ENCODE results near the gene HS6ST3. TPM values are rescaled to one million over a fixed set of nuclear protein-coding genes. Genes with fewer than 3 reads are reported as not detected.

HS6ST3 gene
- total and polyA plus RNA-seq, 2 experiments from 2014 or later, result 0.11 TPM; not detected in 1

DNA sequence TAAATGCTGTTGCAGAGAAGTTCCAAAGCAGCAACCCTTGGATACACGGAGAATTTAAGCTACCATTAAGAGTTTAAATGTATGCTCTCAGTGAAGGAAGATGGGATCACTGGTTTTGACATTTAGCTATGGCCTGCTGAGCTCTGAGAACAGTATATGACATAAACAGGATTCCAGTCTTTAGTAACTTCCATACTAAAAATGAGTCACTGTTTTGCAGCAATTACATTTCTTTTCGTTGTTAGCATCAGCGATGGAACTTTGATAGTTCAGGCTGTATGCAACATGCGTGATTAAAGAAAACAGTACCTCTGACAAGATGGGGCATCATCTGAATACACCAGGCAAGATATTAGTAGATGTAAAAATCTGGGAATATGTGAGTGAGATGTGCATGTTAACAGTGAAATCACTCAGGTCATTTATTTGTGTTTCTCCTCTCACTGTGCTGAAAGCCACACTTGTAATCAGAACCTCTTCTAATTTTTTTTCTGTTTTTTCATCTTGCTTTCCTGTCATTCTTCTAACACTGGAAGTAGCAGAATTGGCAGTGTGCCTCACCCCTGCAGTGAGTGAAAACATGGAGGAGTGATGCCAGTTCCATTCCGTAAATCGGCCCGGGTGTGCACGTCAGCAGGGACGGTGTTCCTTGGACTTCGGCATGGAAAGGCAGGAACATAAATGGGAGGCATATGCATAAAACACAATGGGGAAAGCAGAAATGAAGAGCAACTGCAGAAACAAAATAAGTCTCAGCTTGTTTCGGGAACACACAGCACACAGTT, 542.8 kb downstream of the HS6ST3 start:
- Histone ChIP-seq H3K4me2 (ENCODE audit: unreplicated experiment) (no peak overlapping the region), H3F3A (ENCODE audit: insufficient read depth) (no peaks in the 10 kb centered on the region), H3K36me3 (ENCODE audit: low read depth) (no peaks in the 10 kb centered on the region), H3K4me3 (no peak overlapping the region), H3K27me3 (replicated peaks; ENCODE audit: insufficient read depth) (no peaks in the 10 kb centered on the region), H3K9me2 (ENCODE audit: insufficient read depth) (no peaks in the 10 kb centered on the region), H3K79me2 (ENCODE audit: insufficient read depth) (no peaks in the 10 kb centered on the region), H3K9ac (no peak overlapping the region), H3K27ac (no peak overlapping the region), H3K9me3 (ENCODE audit: low read depth) (no peaks in the 10 kb centered on the region), H2AFZ (no peak overlapping the region), H4K20me1 (ENCODE audit: insufficient read depth) (no peaks in the 10 kb centered on the region), H3K4me1 (ENCODE audit: insufficient read depth) (no peaks in the 10 kb centered on the region)
- 76 to 78% methylated on average over 11 of the region's 11 CpGs for WGBS, 2 experiments (ENCODE audit: low coverage in 1 of 2, low lambda C conversion rate in 2 of 2, missing lambda C conversion rate in 2 of 2)
- in situ Hi-C loops (cut with MboI), result no loop called here
- no peak for TF ChIP-seq EZH2 (IDR thresholded peaks at IDR 0.05; ENCODE audit: insufficient read depth, poor library complexity, severe bottlenecking)
- TF ChIP-seq EZH2phosphoT487 (IDR thresholded peaks at IDR 0.05; ENCODE audit: insufficient read depth, low read depth), result no peak
- DNase-seq, result no peak

DNA sequence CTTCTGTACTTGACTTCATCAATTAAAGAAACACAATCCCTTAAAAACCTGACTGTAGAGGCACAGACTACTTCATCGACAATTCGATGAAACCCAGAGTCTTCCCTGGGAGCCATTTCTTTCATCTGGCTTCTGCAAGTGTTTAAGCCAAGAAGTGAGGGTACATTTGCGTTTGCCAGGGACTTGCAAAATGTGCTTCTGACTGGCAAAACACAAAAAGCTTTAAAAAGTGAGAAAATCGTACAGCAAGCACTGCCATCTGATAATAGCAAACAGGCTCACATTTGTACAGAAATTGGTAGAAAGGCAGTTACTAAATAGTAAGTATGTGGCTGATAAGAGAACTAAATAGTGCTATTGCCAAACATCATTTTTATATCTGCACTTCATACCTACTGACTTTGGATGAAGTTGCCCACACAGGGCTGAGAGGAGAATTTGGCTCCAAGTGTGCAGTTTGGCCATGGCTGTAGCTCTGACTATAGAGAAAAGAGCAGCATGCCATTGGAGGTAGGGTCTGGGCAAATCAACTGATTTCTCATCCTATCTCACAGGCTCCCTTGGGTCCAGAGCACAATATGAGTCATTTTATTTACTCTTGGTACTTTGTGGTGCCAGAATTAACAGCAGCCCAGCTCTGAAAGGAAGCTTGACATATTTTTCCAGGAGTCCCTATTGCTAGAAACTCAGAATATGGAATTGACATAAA, 546.2 kb downstream of the HS6ST3 start:
- no peak overlapping the region for H3K27ac ChIP-seq
- 2 to 4% methylated on average over 4 of the region's 4 CpGs for WGBS, 2 experiments (ENCODE audit: low coverage in 1 of 2, low lambda C conversion rate in 2 of 2, missing lambda C conversion rate in 2 of 2)
- no peaks in the 10 kb centered on the region for H3K4me1 ChIP-seq (ENCODE audit: insufficient read depth)
- H3F3A ChIP-seq (ENCODE audit: insufficient read depth), result no peaks in the 10 kb centered on the region
- no peaks in the 10 kb centered on the region for H4K20me1 ChIP-seq (ENCODE audit: insufficient read depth)
- no peaks in the 10 kb centered on the region for H3K9me3 ChIP-seq (ENCODE audit: low read depth)
- TF ChIP-seq EZH2phosphoT487 (IDR thresholded peaks at IDR 0.05; ENCODE audit: insufficient read depth, low read depth) (no peak), EZH2 (IDR thresholded peaks at IDR 0.05; ENCODE audit: insufficient read depth, poor library complexity, severe bottlenecking) (no peak)
- no peaks in the 10 kb centered on the region for H3K79me2 ChIP-seq (ENCODE audit: insufficient read depth)
- H3K27me3 ChIP-seq (replicated peaks; ENCODE audit: insufficient read depth), result no peaks in the 10 kb centered on the region
- in situ Hi-C loops (cut with MboI), result no loop called here
- no peak overlapping the region for H3K9ac ChIP-seq
- no peak overlapping the region for H3K4me2 ChIP-seq (ENCODE audit: unreplicated experiment)
- H3K9me2 ChIP-seq (ENCODE audit: insufficient read depth), result no peaks in the 10 kb centered on the region
- no peaks in the 10 kb centered on the region for H3K36me3 ChIP-seq (ENCODE audit: low read depth)
- no peak overlapping the region for H3K4me3 ChIP-seq
- H2AFZ ChIP-seq, result no peak overlapping the region
- no peak for DNase-seq

DNA sequence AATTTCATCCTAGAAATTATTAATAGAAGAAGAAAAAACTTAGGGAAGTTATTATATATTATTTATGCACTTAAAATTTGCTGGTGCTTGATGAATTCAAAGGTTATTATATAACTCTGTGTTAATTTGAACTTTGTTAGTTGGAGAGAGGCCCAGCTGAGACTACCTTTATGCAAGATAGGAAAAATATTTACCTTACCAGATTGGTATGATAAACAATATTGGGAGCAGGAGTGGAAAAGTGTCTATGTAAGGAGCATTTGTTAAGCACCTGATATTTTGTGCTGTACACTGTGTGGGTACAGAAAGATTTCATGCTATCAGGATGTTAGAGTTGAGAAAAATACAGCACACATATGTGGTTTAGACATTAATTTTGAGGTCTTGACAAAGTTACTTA, 547.1 kb downstream of the HS6ST3 start:
- no peaks in the 10 kb centered on the region for H3K9me3 ChIP-seq (ENCODE audit: low read depth)

DNA sequence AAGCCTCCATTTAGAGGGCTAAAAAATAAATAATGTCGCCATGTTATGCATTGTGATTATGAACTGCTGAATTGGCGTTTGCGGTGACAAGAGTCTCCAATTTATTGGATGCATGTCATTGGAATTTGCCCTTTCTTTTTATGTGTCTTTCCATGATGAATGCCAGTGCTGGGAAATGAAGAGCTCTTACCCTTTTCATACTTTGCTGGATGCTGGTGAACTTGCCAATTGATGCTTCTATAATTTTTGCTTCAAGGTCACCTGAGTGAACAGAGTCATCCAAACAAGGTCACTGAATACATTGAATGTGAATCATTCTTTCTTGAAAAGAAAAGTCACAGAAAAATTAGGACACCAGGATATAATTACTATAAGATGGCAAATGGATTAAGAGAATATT, 556.2 kb downstream of the HS6ST3 start:
- Histone ChIP-seq H4K20me1 (ENCODE audit: insufficient read depth) (no peaks in the 10 kb centered on the region), H3K4me3 (no peak overlapping the region), H3K9me3 (ENCODE audit: low read depth) (peaks cover 6% of the 10 kb centered on the region), H3K27ac (no peak overlapping the region), H3F3A (ENCODE audit: insufficient read depth) (peaks cover 10% of the 10 kb centered on the region), H3K9ac (no peak overlapping the region), H3K79me2 (ENCODE audit: insufficient read depth) (no peaks in the 10 kb centered on the region), H3K36me3 (ENCODE audit: low read depth) (no peaks in the 10 kb centered on the region), H3K4me1 (ENCODE audit: insufficient read depth) (peaks cover 10% of the 10 kb centered on the region), H3K27me3 (replicated peaks; ENCODE audit: insufficient read depth) (no peaks in the 10 kb centered on the region), H3K4me2 (ENCODE audit: unreplicated experiment) (no peak overlapping the region), H3K9me2 (ENCODE audit: insufficient read depth) (no peaks in the 10 kb centered on the region), H2AFZ (no peak overlapping the region)
- no peak for TF ChIP-seq EZH2phosphoT487 (IDR thresholded peaks at IDR 0.05; ENCODE audit: insufficient read depth, low read depth)
- no peak for TF ChIP-seq EZH2 (IDR thresholded peaks at IDR 0.05; ENCODE audit: insufficient read depth, poor library complexity, severe bottlenecking)
- WGBS, 2 experiments (ENCODE audit: low coverage in 1 of 2, low lambda C conversion rate in 2 of 2, missing lambda C conversion rate in 2 of 2), result 61 to 69% methylated on average over 3 of the region's 3 CpGs
- in situ Hi-C loops (cut with MboI), result no loop called here
- DNase-seq, result no peak

More for the DNA sequence above, 547.1 kb downstream of the HS6ST3 start:
- TF ChIP-seq EZH2phosphoT487 (IDR thresholded peaks at IDR 0.05; ENCODE audit: insufficient read depth, low read depth), result no peak
- TF ChIP-seq EZH2 (IDR thresholded peaks at IDR 0.05; ENCODE audit: insufficient read depth, poor library complexity, severe bottlenecking), result no peak
- no peaks in the 10 kb centered on the region for H4K20me1 ChIP-seq (ENCODE audit: insufficient read depth)
- H3K9me2 ChIP-seq (ENCODE audit: insufficient read depth), result no peaks in the 10 kb centered on the region
- no peak overlapping the region for H2AFZ ChIP-seq
- no peaks in the 10 kb centered on the region for H3K4me1 ChIP-seq (ENCODE audit: insufficient read depth)
- H3K36me3 ChIP-seq (ENCODE audit: low read depth), result no peaks in the 10 kb centered on the region
- H3K9ac ChIP-seq, result no peak overlapping the region
- in situ Hi-C loops (cut with MboI), result no loop called here
- H3K4me2 ChIP-seq (ENCODE audit: unreplicated experiment), result no peak overlapping the region
- H3K4me3 ChIP-seq, result no peak overlapping the region
- DNase-seq, result no peak
- H3K27me3 ChIP-seq (replicated peaks; ENCODE audit: insufficient read depth), result no peaks in the 10 kb centered on the region
- H3K79me2 ChIP-seq (ENCODE audit: insufficient read depth), result no peaks in the 10 kb centered on the region
- H3F3A ChIP-seq (ENCODE audit: insufficient read depth), result no peaks in the 10 kb centered on the region
- no peak overlapping the region for H3K27ac ChIP-seq

All from GM23248 (cell line).